ENCODE measurements around the gene CDH24. TPM values are rescaled to one million over a fixed set of nuclear protein-coding genes. Genes with fewer than 3 reads are reported as not detected.

CDH24 gene
- total and polyA plus RNA-seq, 2 donors from 2014 or later = 5.1 to 5.4 TPM

- Histone ChIP-seq H3K4me3 (ENCODE audit: low read length in 3 of 3) (no peak overlapping the region), H3K9ac (ENCODE audit: low read length in 3 of 3) (no peak overlapping the region), H3K9me3 (ENCODE audit: control insufficient read depth in 2 of 3, insufficient read depth in 1 of 3, low read length in 3 of 3) (no peaks in the 10 kb centered on the region), H3K4me1 (ENCODE audit: control insufficient read depth in 2 of 3, insufficient read depth in 2 of 3, low read depth in 1 of 3, low read length in 3 of 3) (peaks cover 0 to 10% (median 2%) of the 10 kb centered on the region in 3 donors), H3K36me3 (ENCODE audit: control insufficient read depth in 2 of 3, insufficient read depth in 3 of 3, low read length in 3 of 3) (no peaks in the 10 kb centered on the region), H3K27ac (ENCODE audit: low read depth in 2 of 2, low read length in 2 of 2) (no peak overlapping the region), H3K27me3 (ENCODE audit: control insufficient read depth, insufficient read depth, low read length) (no peaks in the 10 kb centered on the region)
- intact Hi-C loops (cut with DNase I) = no loop called here
- no peak for TF ChIP-seq CTCF (IDR thresholded peaks at IDR 0.05; ENCODE audit: borderline replicate concordance, extremely low read depth, insufficient read depth)
- DNase-seq (no peak), FAIRE-seq (no peak)
Observed at GRCh38 chr14:23002592-23002991, 54.7 kb downstream of the CDH24 start.

DNA sequence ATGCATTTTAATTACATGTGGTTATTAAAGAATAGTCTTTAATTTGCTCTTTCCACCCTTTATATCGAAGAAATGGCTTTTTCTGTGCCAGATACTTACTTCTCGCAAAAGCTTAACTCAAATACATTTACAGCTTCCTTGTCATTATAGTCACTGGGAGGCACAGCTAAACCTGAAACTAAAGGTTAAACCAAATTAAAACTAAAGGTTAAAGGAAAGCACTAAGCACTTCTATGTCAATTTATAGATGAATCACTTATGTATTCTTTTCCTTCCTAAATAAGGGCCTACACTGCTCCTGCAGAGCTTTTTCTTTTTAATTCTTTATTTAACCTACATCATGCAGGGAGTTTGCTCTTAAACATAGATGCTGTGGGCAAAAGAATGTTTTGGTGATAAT, 56.5 kb downstream of the CDH24 start:
- no peak overlapping the region for H3K27ac ChIP-seq (ENCODE audit: low read depth in 2 of 2, low read length in 2 of 2)
- intact Hi-C loops (cut with DNase I) = no loop called here
- H3K4me1 ChIP-seq (ENCODE audit: control insufficient read depth in 2 of 3, insufficient read depth in 2 of 3, low read depth in 1 of 3, low read length in 3 of 3) = no peaks in the 10 kb centered on the region
- no peaks in the 10 kb centered on the region for H3K27me3 ChIP-seq (ENCODE audit: control insufficient read depth, insufficient read depth, low read length)
- FAIRE-seq (no peak), DNase-seq (no peak)
- H3K4me3 ChIP-seq (ENCODE audit: low read length in 3 of 3) = no peak overlapping the region
- TF ChIP-seq CTCF (IDR thresholded peaks at IDR 0.05; ENCODE audit: borderline replicate concordance, extremely low read depth, insufficient read depth) = no peak
- no peaks in the 10 kb centered on the region for H3K36me3 ChIP-seq (ENCODE audit: control insufficient read depth in 2 of 3, insufficient read depth in 3 of 3, low read length in 3 of 3)
- no peak overlapping the region for H3K9ac ChIP-seq (ENCODE audit: low read length in 3 of 3)
- no peaks in the 10 kb centered on the region for H3K9me3 ChIP-seq (ENCODE audit: control insufficient read depth in 2 of 3, insufficient read depth in 1 of 3, low read length in 3 of 3)

DNA sequence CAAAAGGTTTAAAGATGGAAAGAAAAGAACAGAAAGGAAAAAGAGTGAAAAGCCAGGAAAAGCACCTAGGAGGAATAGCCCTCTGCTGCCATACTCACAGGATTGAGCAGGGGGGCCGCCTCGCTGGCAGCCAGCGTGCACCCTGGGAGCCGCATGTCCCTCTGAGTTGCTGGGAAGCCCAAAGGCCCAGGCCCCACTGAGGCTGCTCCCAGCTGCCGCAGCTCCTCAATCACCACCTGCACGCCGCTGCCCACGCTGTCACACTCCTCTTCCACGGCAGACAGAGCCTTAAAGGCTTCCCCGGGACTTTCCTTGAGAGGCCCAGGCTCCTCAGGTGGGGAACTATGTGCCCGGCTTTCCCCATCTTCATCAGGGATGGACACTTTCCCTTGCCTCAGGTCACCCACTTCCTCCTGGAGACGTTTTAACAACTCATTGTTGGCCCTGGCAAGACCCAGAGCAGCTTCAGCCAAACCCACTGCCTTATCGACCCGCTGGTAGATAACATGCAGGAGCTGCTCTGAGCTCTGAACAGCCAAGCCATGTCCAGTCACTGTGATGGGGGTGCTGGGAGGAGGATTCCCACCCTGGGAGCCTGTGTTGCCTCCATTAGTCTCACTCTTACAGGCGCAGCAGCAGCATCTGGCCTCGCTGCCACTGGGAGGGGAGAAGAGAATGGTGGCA, 58.8 kb downstream of the CDH24 start:
- no peaks in the 10 kb centered on the region for H3K27me3 ChIP-seq (ENCODE audit: control insufficient read depth, insufficient read depth, low read length)
- peaks cover 0 to 6% (median 4%) of the 10 kb centered on the region in 3 donors for H3K4me1 ChIP-seq (ENCODE audit: control insufficient read depth in 2 of 3, insufficient read depth in 2 of 3, low read depth in 1 of 3, low read length in 3 of 3)
- H3K4me3 ChIP-seq (ENCODE audit: low read length in 3 of 3) = no peak overlapping the region
- intact Hi-C loops (cut with DNase I) = no loop called here
- no peaks in the 10 kb centered on the region for H3K9me3 ChIP-seq (ENCODE audit: control insufficient read depth in 2 of 3, insufficient read depth in 1 of 3, low read length in 3 of 3)
- FAIRE-seq (no peak), DNase-seq (no peak)
- H3K27ac ChIP-seq (ENCODE audit: low read depth in 2 of 2, low read length in 2 of 2) = no peak overlapping the region
- no peak overlapping the region for H3K9ac ChIP-seq (ENCODE audit: low read length in 3 of 3)
- no peak for TF ChIP-seq CTCF (IDR thresholded peaks at IDR 0.05; ENCODE audit: borderline replicate concordance, extremely low read depth, insufficient read depth)
- H3K36me3 ChIP-seq (ENCODE audit: control insufficient read depth in 2 of 3, insufficient read depth in 3 of 3, low read length in 3 of 3) = no peaks in the 10 kb centered on the region

All from kidney (tissue), 14 donors.